Osteocyte (in vitro differentiated cells): ENCODE measurements around the gene TRIM56. TPM values are rescaled to one million over a fixed set of nuclear protein-coding genes. Genes with fewer than 3 reads are reported as not detected.

Source experiments
- DNase-seq: peaks from one replicate; pipeline ENCODE4 v3.0.0; 2021; ENCODE audit warnings: mixed read lengths; ENCODE audit not compliant: unreplicated experiment; ENCODE audit errors: extremely low spot score
- H3K27ac Mint-ChIP-seq: one replicate; pipeline ENCODE4 v1.8.0; 2021; ENCODE audit warnings: mild to moderate bottlenecking, mixed read lengths; ENCODE audit not compliant: unreplicated experiment
- H3K27me3 Mint-ChIP-seq: one replicate; pipeline ENCODE4 v1.8.0; 2021; ENCODE audit warnings: mixed read lengths; ENCODE audit not compliant: unreplicated experiment
- H3K36me3 Mint-ChIP-seq: one replicate; pipeline ENCODE4 v1.8.0; 2021; ENCODE audit warnings: mixed read lengths; ENCODE audit not compliant: unreplicated experiment
- H3K4me1 Mint-ChIP-seq: one replicate; pipeline ENCODE4 v1.8.0; 2021; ENCODE audit warnings: mixed read lengths; ENCODE audit not compliant: unreplicated experiment
- H3K4me3 Mint-ChIP-seq: one replicate; pipeline ENCODE4 v1.8.0; 2021; ENCODE audit warnings: mild to moderate bottlenecking, moderate library complexity, mixed read lengths; ENCODE audit not compliant: unreplicated experiment
- H3K9me3 Mint-ChIP-seq: one replicate; pipeline ENCODE4 v1.8.0; 2021; ENCODE audit warnings: mixed read lengths; ENCODE audit not compliant: unreplicated experiment
- CTCF ChIP-seq: fragments of 200-600 bp; sonication (generic); IDR thresholded peaks from 2 replicates; pipeline ENCODE4 v1.5.0; 2021; ENCODE audit warnings: antibody characterized with exemption, mild to moderate bottlenecking, moderate library complexity
- total RNA-seq: library from RNA; stranded (reverse); gene quantifications from 2 replicates; pipeline ENCODE4 v1.2.1, GENCODE V29; 2021

The TRIM56 gene
- total RNA-seq, 1 donor from 2014 or later, result 42.2 TPM

GRCh38 chr7:101093906-101094305 is 8.6 kb downstream of the TRIM56 start:
- H3K27me3 Mint-ChIP-seq, result no peaks in the 10 kb centered on the region
- peaks cover 53% of the 10 kb centered on the region for H3K4me1 Mint-ChIP-seq
- H3K4me3 Mint-ChIP-seq, result no peak overlapping the region
- H3K36me3 Mint-ChIP-seq, result peaks cover 9% of the 10 kb centered on the region
- no peaks in the 10 kb centered on the region for H3K9me3 Mint-ChIP-seq
- peak overlapping the region; percentile 76 for H3K27ac Mint-ChIP-seq
- DNase-seq, result no peak
- TF ChIP-seq CTCF, result no peak

- Mint-ChIP-seq H3K36me3 (peaks cover 9% of the 10 kb centered on the region), H3K27ac (peak overlapping the region; percentile 76), H3K9me3 (no peaks in the 10 kb centered on the region), H3K27me3 (no peaks in the 10 kb centered on the region), H3K4me1 (peaks cover 55% of the 10 kb centered on the region), H3K4me3 (no peak overlapping the region)
- no peak for TF ChIP-seq CTCF
- no peak for DNase-seq
These were observed 9.1 kb downstream of the TRIM56 start for GRCh38 chr7:101094376-101094775.

- Mint-ChIP-seq H3K27ac (peak overlapping the region; percentile 76), H3K36me3 (peaks cover 9% of the 10 kb centered on the region)
- no peak for DNase-seq
These were observed 9.6 kb downstream of the TRIM56 start for GRCh38 chr7:101094791-101095375.

GRCh38 chr7:101096331-101096956 is 11.2 kb downstream of the TRIM56 start:
- H3K4me1 Mint-ChIP-seq, result peaks cover 61% of the 10 kb centered on the region
- H3K36me3 Mint-ChIP-seq, result peaks cover 3% of the 10 kb centered on the region
- no peak for DNase-seq
- peak overlapping the region; percentile 28 for H3K27ac Mint-ChIP-seq
- no peak for TF ChIP-seq CTCF
- no peak overlapping the region for H3K4me3 Mint-ChIP-seq
- no peaks in the 10 kb centered on the region for H3K27me3 Mint-ChIP-seq
- no peaks in the 10 kb centered on the region for H3K9me3 Mint-ChIP-seq

More at GRCh38 chr7:101094791-101095375, 9.6 kb downstream of the TRIM56 start:
- no peak overlapping the region for H3K4me3 Mint-ChIP-seq
- peak; percentile 68 for TF ChIP-seq CTCF
- H3K27me3 Mint-ChIP-seq, result no peaks in the 10 kb centered on the region
- peaks cover 55% of the 10 kb centered on the region for H3K4me1 Mint-ChIP-seq
- no peaks in the 10 kb centered on the region for H3K9me3 Mint-ChIP-seq

- Mint-ChIP-seq H3K4me3 (no peak overlapping the region), H3K27me3 (no peaks in the 10 kb centered on the region), H3K36me3 (no peaks in the 10 kb centered on the region), H3K9me3 (no peaks in the 10 kb centered on the region), H3K4me1 (peaks cover 66% of the 10 kb centered on the region), H3K27ac (peak overlapping the region; percentile 100)
- DNase-seq, result no peak
- TF ChIP-seq CTCF, result no peak
These were observed 11.7 kb downstream of the TRIM56 start for GRCh38 chr7:101096957-101097347.
